ENCODE data around the gene CFAP157.

GRCh38 chr9:127739614-127740330 lies 33.0 kb downstream of the CFAP157 start:
- no peak for TF ChIP-seq POLR2A (IDR thresholded peaks at IDR 0.05)
- TF ChIP-seq CTCF (IDR thresholded peaks at IDR 0.05) = no peak
